SH-SY5Y (cell line): ENCODE results near the gene COPRS.

ENCODE experiments used
- GATA2 ChIP-seq: IDR thresholded peaks from 2 replicates; pipeline ENCODE4 v1.6.1; 2011; ENCODE audit warnings: mild to moderate bottlenecking, low read depth, low read length
- GATA3 ChIP-seq: IDR thresholded peaks from 2 replicates; pipeline ENCODE4 v1.6.1; 2011; ENCODE audit warnings: low read depth, mild to moderate bottlenecking, low read length, moderate library complexity

DNA sequence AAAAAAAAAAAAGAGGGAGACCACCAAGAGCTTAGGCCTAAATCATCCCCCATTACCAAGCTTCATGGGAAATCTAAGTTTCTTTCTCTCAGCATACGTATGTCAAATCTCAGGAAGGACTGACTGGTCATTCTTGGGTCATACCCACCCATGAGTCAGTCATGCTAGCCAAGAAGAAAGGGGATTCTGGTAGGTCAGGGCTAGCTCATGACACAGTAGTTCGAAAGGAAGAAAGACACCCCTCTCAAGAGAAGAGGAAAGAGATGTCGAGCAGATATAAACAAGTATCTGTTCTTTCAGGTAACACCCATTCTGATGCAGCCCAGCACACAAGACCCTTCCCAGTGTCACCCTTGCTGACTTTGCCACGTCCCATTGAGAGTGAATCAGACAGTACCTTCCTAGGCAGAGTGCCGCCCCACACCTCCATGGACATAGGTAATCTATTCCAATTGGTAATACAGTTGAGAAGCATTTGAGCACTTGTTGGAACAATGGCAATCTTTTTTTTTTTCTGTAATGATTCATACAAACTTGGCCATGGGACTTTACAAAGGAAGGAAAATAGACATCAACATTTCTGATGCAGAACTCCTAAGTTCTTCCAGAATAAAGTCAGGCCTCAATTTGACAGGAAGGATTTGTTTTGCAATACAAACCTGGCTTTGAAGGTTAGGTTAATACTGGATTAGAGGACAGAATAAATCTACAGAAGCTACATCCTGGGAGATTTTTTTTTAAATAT lies 38.2 kb downstream of the COPRS start:
- TF ChIP-seq GATA2, result no peak
- no peak for TF ChIP-seq GATA3
